GM18861 (cell line): Measurements from ENCODE around the gene NES.

Experiments used
- ATAC-seq: cut with Tn5 transposase; IDR thresholded peaks from one replicate; pipeline ENCODE4 v1.9.1; 2021; ENCODE audit not compliant: unreplicated experiment

Gene NES

DNA sequence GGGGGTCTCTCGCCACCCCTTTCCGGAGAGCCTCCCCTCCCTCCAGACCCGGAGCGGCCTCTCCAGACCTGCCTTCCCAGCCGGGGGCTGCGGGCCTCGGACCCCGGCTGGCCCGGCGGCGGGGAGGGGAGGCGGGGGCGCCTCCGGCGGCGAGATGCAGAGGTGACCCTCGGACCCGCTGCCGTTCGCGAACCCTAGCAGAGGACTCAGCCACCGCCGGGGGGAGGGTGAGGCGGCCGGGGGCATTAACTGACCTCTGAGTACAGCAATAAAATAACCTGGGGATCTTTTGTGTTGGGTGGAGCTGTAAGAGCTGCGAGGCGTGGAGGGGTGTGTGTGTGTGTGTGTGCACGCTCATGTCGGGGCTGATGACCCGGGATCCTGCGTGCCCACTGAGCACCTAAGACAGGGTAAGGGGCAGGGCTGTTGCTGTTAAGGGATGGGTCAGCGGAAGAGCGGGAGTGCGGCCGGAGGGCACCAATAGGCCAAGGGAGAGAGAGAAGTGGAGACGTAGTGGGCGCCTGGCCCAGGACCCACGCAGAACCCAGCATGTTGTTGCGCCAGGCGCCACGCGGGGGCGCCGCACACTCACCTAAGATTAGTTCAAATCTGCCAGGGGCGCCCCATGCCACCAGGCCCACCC lies 51.6 kb downstream of the NES start:
- no peak for ATAC-seq

- ATAC-seq: no peak
Observed at GRCh38 chr1:156624814-156625435, 52.3 kb downstream of the NES start.

- no peak for ATAC-seq
Observed at GRCh38 chr1:156623946-156624813, 53.0 kb downstream of the NES start.

GRCh38 chr1:156622581-156623297 lies 54.5 kb downstream of the NES start:
- no peak for ATAC-seq

DNA sequence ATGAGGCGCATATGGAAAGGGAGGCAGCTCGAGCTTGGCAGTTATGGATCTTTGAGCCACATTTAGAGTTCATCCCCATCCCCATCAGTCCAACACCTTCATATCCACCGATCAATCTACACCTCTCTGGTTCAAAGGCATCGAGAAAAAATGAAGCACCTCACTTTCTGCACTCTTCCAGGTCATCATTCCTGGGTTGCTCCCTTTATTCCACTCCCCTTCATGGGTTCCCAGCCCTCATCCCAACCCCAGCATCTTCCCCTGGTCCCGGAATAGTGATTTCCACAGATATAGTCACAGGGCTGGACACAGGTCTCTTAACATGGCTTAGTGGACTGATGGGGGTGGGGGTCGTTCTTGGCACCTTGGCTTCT lies 57.6 kb downstream of the NES start:
- ATAC-seq: no peak

- ATAC-seq: no peak
Observed at GRCh38 chr1:156618853-156619581, 58.2 kb downstream of the NES start, which contains the start of gene HAPLN2. TSS of gene HAPLN2 (plus strand) at chr1:156619415. CDS start at chr1:156623491, 4,076 bp downstream.
